Neural progenitor cell (in vitro differentiated cells): ENCODE results near the gene MYO1D.

Experiments used
- EZH2 ChIP-seq: fragments of 200-600 bp; sonication (generic); IDR thresholded peaks from 2 replicates; pipeline ENCODE4 v1.6.1; 2017; ENCODE audit warnings: antibody characterized with exemption, mild to moderate bottlenecking, moderate library complexity
- TF ChIP-seq, protein P1 (sequence below): fragments of 200-600 bp; sonication (generic); IDR thresholded peaks from 2 replicates; pipeline ENCODE4 v1.5.1; 2017; ENCODE audit warnings: antibody characterized with exemption, mild to moderate bottlenecking

- TF ChIP-seq, protein P1, sequence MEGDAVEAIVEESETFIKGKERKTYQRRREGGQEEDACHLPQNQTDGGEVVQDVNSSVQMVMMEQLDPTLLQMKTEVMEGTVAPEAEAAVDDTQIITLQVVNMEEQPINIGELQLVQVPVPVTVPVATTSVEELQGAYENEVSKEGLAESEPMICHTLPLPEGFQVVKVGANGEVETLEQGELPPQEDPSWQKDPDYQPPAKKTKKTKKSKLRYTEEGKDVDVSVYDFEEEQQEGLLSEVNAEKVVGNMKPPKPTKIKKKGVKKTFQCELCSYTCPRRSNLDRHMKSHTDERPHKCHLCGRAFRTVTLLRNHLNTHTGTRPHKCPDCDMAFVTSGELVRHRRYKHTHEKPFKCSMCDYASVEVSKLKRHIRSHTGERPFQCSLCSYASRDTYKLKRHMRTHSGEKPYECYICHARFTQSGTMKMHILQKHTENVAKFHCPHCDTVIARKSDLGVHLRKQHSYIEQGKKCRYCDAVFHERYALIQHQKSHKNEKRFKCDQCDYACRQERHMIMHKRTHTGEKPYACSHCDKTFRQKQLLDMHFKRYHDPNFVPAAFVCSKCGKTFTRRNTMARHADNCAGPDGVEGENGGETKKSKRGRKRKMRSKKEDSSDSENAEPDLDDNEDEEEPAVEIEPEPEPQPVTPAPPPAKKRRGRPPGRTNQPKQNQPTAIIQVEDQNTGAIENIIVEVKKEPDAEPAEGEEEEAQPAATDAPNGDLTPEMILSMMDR = no peak
- TF ChIP-seq EZH2 = no peak
Measured at GRCh38 chr17:32533296-32533695, 343.6 kb downstream of the MYO1D start.
